ENCODE results near the gene DISP2.

Gene DISP2

DNA sequence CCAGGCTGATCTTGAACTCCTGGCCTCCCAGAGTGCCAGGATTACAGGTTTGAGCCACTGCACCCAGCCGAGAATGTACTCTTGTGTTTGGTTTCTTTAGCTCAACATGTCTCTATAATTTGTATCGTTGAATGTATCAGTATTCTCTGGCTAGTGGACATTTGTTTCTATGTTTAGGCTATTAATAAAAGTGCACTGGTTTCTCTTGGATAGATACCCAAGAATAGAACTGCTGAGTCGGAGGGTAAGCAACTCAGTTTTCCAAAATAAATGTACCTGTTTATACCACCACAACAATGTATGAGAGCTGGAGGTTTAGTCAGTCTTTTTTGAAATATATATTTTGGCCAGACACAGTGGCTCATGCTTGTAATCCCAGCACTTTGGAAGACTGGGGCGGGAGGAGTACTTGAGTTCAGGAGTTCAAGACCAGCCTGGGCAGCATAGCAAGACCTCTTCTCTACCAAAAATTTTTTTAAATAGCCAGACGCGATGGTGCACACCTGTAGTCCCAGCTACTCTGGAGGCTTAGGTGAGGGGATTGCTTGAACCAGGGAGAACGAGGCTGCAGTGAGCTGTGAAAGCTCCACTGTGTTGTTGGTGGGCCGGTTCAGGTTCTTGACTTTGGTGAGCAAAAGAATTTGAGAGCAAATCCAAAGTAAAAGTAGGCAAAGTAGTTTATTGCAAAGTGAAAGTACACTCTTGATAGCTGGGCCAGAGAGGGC lies 39.8 kb downstream of the DISP2 start:
- no peak for DNase-seq

GRCh38 chr15:40398413-40398873 lies 40.4 kb downstream of the DISP2 start:
- no peak for DNase-seq

- DNase-seq: no peak
These were observed 41.4 kb downstream of the DISP2 start for GRCh38 chr15:40399370-40399769.

DNA sequence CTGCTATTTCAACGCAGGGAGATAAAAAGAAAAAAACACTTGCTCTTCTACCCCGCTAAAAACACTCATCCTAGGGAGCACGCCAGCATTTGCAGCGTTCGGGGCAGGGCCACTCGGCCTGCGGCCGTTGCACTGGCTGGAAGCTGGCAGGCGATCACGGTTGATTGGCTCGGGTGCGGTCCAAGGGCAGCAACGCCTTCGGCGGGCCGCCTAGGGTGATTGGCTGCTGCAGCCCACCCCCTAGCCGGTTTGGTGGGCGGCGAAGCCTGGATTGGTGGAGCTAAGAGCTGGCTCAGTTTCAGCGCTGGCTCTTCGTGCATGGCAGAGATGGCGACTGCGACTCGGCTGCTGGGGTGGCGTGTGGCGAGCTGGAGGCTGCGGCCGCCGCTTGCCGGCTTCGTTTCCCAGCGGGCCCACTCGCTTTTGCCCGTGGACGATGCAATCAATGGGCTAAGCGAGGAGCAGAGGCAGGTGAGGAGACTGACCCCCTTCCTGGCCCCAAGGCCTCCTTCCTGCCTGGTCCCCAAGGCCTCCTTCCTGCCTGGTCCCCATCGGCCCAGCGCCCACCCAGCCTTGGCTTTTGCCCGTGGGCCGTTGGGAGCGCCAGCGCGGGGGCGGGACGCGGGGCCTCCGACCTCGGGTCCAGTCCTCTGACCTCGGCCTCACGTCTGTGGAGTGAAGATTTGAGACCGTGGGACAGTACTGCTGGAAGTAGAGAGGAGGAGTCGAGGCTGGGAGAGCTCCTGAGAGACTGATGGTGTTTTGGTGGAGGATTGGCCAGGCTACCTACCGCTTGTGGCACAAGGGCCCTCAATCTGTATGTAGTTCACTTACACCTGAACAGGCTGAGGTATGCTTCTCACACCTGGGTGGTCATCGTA lies 47.7 kb downstream of the DISP2 start, which contains the start of gene IVD:
IVD (plus strand) TSS at position 295 of the 881 bp plus-strand sequence; CDS start at position 328, 33 bp downstream.
- peak; percentile 72 to 78 for DNase-seq

- no peak for DNase-seq
These were observed 49.4 kb downstream of the DISP2 start for GRCh38 chr15:40407330-40407990.

DNA sequence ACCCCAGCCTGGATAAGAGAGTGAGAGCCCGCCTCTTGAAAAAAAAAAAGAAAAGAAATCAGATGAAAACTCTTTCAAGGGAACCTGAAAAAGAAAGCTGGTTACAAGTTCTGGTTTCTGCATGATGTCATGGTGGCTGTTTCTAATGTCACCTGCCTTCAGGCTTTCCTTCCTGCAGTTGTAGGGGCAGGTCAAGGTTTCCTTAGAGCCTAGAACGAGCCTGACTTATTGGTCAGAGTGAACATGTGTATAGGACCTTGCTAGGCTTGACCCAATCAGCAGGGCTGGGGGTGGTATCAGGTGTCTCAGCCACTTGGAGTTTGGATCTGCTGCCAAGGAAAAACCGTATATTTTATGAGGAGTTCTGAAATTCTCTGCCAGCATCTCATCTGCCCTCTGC lies 51.3 kb downstream of the DISP2 start:
- DNase-seq: no peak

- DNase-seq: no peak
These were observed 52.5 kb downstream of the DISP2 start for GRCh38 chr15:40410476-40410875.

DNA sequence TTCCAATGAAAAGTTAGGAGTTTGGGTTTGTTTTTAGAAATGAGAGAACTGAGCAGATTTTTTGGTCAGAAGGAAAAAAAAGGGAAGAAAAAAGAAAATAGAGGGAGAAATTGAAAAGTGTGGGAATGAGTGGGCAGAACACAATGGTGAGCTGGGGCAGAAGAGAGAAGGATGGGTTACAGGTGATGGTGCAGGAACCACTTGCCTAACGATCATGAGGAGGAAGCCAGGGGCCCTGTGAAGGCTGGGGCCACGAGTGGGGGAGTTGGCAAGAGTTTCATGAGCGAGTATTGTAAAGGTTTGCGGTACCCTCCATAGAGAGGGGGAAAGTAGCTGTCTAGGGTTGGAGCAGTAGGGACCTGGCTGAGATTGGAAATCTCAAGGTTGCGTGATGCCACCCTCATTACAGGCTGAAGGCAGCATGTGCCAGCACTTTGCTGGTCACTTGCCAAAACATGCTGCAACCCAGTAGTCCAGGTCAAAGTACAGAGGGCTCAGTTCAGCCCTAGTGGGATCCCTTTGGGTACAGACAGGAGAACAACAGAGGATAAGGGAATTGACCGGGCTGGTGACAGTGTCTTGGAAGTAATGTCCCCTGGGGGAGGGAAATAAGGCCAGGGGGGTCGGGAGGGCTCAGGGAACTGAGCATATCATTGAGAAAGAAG lies 54.2 kb downstream of the DISP2 start:
- no peak for DNase-seq

DNA sequence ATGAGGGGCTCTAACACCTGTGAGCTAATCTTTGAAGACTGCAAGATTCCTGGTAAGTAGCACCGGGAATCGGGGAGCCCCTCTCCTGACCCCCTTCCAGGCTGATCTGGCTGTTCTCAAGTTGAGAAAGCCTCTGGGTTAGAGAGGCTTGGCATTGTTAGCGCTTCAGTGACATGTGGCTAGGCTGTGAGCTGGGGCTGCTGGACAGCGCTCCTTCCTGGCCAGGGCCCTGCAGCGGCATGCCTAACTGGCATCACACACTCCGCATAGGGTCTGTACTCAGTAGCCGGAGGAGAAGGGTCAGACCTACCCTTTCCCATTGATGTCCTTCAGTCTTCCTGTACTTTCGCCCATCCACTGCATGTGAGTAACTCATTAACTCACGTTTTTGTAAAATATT lies 55.0 kb downstream of the DISP2 start:
- no peak for DNase-seq

DNA sequence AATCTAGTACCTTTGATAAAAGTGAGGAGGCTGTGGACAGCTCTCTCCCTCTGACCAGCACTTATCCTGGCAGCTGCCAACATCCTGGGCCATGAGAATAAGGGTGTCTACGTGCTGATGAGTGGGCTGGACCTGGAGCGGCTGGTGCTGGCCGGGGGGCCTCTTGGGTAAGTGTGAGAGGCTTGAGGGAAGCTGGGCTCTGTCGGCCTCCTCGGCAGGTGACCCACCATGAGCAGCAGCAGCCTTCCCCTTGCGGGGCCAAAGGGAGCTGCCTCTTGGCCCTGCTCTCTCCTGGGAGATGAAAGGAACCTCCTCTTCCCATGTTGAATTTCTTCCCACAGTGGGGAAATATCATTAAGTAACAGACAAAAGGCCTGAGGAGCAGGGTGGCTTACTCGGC lies 56.8 kb downstream of the DISP2 start:
- DNase-seq: no peak

- DNase-seq: no peak
These were observed 57.2 kb downstream of the DISP2 start for GRCh38 chr15:40415226-40415625.

GRCh38 chr15:40416056-40416455 lies 58.0 kb downstream of the DISP2 start:
- no peak for DNase-seq

DNA sequence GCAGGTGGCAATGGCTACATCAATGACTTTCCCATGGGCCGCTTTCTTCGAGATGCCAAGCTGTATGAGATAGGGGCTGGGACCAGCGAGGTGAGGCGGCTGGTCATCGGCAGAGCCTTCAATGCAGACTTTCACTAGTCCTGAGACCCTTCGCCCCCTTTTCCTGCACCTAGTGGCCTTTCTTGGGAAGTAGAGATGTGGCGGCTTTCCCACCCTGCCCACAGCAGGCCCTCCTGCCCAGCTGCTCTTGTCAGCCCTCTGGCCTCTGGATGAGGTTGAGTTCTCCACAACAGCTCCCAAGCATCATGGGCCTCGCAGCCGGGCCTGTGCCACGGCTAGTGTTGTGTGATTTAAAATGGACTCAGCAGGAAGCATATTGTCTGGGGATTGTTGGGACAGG lies 60.1 kb downstream of the DISP2 start:
- DNase-seq: no peak

- no peak for DNase-seq
These were observed 62.2 kb downstream of the DISP2 start for GRCh38 chr15:40420071-40420713.

GRCh38 chr15:40420793-40421192 lies 62.8 kb downstream of the DISP2 start:
- DNase-seq: no peak

DNA sequence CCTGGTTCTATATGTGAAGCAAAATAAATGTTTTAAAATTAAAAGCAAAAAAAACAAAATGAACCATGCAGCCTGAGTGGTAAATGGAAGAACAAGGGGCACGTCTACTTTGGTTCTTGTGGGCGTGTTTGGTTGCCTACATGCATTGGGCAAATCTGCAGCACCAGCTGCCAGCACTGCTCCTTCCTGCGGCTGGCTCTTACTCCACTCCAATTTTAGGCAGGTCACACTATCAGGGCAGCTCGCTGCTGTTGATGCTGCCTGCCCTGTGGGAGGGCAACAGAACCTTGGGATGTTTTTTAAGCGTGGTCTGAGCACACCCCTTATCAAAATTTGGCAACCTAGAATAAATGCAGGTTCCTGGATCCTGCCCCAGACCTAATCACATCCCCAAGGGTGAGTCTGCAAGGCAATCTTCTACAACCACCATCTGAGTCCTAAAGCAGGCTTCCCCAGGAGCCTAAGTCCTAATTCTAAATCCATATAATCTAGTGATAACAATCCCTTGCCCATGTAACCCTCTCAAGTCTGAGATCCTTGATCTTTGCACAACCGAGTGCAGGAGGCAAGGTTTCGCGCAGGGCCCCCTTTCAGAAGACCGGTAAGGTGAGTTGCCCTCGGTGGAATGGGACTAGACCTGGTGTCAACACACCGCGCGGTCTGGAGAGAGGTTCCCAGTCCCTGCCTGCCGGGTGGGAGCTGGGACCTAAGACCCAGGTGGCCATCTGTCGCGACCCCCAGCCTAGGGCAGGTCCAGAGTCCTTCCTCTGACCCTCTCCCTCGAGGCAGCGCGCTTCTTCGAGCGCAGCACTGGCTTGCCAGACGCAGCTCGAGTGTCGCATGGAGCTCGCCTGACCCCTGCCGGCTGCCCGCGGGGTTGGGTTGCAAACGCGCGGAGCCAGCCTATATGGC lies 63.5 kb downstream of the DISP2 start:
- peak; percentile 75 to 81 for DNase-seq

DNA sequence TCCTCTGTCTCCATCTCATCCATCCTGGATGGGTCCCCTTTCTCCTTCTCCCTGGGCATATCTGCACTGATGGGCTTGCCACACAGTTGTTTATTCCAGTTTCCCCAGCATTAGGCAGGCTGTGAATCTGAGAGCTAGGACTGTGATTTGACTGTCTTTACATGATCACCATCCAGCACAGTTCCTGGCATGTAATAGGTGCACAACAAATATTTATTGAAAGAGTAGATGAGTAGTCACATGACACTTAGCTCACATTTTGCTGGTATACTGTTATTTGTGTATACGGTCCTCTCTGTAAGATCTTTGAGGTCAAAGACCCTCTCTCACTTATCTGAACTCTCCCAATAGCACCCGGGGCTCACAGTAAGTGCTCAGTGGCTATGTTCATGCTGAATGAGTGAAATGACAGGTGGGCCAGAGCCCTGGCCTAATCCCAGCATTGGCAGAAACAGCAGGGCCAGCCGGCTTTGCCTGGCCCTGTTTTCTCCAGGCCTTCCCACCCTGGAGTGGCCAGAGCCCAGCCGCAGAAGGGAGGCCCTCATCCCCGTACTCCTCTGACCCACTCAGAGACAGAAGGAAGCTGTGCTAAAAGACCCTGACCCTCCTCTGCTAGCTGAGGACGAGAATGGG lies 66.6 kb downstream of the DISP2 start:
- DNase-seq: no peak

- DNase-seq: no peak
These were observed 67.7 kb downstream of the DISP2 start for GRCh38 chr15:40425681-40426080.

DNA sequence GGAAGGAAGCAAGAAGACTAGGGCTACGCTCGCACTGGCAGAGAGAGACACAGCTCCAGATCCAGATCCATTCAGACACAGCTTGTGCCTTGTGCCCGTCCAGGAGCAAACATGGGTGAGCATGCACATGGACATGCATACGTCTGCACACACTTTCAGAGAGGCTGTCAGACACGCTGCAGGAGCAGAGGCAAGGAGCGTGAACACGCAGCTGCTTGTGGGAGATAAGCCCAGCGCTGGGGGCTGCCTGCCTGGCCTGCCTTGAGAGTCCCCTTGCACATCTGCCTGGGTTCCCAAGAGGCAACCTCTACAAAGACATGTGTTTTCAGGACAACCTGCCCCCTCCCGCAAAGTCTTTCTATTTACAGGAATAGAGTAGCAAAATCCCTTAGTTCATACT lies 69.2 kb downstream of the DISP2 start:
- DNase-seq: no peak

- no peak for DNase-seq
These were observed 70.2 kb downstream of the DISP2 start for GRCh38 chr15:40428185-40428584.
